LNCAP (cell line): ENCODE results near the gene ZCCHC24.

Experiments used
- CTCF ChIP-seq: fragments of 450-650 bp; IDR thresholded peaks from 2 replicates; pipeline ENCODE4 v1.5.1; 2017; ENCODE audit warnings: mild to moderate bottlenecking

The ZCCHC24 gene

GRCh38 chr10:79374312-79375191, 70.9 kb downstream of the ZCCHC24 start:
- peak; percentile 95 for TF ChIP-seq CTCF

- TF ChIP-seq CTCF = no peak
These were observed 72.6 kb downstream of the ZCCHC24 start for GRCh38 chr10:79372871-79373270.

GRCh38 chr10:79367426-79368189, 77.8 kb downstream of the ZCCHC24 start:
- no peak for TF ChIP-seq CTCF

- no peak for TF ChIP-seq CTCF
These were observed 83.6 kb downstream of the ZCCHC24 start for GRCh38 chr10:79361726-79362397.

GRCh38 chr10:79360499-79361342, 84.7 kb downstream of the ZCCHC24 start:
- no peak for TF ChIP-seq CTCF

GRCh38 chr10:79359816-79360498, 85.5 kb downstream of the ZCCHC24 start:
- no peak for TF ChIP-seq CTCF
